ENCODE measurements around the gene ACOT9.

DNA sequence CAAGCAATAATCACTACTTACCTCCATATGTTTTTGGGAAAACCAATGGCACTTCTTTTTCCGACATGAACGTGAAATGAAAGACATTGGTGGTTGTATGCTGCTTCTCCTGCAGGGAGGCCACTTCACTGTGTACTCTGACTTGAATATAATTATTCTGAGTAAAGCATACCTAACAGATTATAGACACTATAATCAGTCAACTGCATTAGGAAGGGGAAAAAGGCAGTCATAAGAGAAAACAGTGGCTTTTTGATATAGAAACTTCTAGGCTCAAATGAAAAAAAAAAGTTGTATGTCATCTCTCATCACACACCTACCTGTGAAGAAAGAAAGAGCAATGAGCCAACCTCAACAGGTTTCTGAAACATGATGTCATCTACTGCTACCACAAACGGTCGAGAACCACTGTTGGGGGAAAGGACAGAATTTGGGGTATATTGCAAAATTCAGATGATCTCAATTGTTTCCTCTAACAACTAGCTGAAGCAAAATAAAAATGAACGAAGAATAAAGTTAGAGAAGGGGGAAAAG lies 38.3 kb downstream of the ACOT9 start:
- TF ChIP-seq, protein P1, sequence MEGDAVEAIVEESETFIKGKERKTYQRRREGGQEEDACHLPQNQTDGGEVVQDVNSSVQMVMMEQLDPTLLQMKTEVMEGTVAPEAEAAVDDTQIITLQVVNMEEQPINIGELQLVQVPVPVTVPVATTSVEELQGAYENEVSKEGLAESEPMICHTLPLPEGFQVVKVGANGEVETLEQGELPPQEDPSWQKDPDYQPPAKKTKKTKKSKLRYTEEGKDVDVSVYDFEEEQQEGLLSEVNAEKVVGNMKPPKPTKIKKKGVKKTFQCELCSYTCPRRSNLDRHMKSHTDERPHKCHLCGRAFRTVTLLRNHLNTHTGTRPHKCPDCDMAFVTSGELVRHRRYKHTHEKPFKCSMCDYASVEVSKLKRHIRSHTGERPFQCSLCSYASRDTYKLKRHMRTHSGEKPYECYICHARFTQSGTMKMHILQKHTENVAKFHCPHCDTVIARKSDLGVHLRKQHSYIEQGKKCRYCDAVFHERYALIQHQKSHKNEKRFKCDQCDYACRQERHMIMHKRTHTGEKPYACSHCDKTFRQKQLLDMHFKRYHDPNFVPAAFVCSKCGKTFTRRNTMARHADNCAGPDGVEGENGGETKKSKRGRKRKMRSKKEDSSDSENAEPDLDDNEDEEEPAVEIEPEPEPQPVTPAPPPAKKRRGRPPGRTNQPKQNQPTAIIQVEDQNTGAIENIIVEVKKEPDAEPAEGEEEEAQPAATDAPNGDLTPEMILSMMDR (IDR thresholded peaks at IDR 0.05; ENCODE audit: insufficient read depth, low read depth, low read length) = no peak
- no peak for TF ChIP-seq EZH2 (IDR thresholded peaks at IDR 0.05; ENCODE audit: insufficient read depth, low read length)

Measured in astrocyte (in vitro differentiated cells and primary cell).